Activated naive CD4-positive, alpha-beta T cell treated with anti-CD3 and anti-CD28 coated beads, Interleukin-2, amount 50 U/mL, for 16 hours (primary cell): ENCODE results near the gene ACO2.
"Not testable (repeated sequence)": the region's sequence is repeated elsewhere in the genome, so short reads cannot be mapped to it uniquely, and the experiment has no call there.

Source experiments
- DNase-seq: peaks from one replicate; pipeline ENCODE4 v3.0.0-alpha.2; 2020

The ACO2 gene

GRCh38 chr22:41468381-41469217 lies at the start of gene ACO2, which contains the start of gene PHF5A:
Gene ACO2, plus strand, starts transcription at chr22:41469117. Its CDS starts 30 bp downstream, at chr22:41469147.
Gene PHF5A, minus strand, starts transcription at chr22:41468692. Its CDS starts 39 bp downstream, at chr22:41468653.
- peak; percentile 97 for DNase-seq

GRCh38 chr22:41425660-41426365 lies 43.1 kb upstream of the ACO2 start:
- DNase-seq: no peak

DNA sequence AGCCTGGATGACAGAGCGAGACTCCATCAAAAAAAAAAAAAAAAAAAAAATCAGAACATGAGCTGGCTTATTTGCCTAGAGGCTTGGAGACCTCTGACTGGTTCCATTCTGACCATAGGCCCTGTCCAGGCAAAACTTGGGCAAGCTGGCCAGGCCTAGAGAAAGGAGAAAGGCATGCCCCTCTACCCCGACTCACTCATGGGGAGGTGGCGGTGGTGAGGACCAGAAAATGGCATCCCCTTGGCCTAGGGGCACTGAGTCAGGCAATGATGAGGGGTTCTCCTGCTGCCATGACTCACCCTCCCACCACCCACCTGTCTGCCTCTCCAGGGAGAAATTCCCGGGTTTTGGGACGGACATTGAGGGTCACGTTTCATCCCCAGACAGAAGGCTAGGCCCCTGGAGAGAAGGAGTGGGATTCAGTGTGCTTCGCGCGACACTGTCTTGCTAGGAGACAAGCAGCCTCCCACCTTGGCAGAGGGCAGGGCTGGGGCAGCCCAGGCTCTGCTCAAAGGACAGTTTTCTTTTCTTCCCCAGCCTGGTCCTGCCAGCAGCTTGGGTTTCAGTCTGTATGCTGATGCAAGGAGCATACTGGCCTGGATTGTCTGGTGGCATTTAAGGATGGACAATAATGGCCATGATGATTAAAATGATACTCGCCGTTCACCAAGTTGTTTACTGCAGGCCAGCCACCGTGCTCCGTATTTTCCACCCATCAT lies 39.5 kb upstream of the ACO2 start:
- no peak for DNase-seq

DNA sequence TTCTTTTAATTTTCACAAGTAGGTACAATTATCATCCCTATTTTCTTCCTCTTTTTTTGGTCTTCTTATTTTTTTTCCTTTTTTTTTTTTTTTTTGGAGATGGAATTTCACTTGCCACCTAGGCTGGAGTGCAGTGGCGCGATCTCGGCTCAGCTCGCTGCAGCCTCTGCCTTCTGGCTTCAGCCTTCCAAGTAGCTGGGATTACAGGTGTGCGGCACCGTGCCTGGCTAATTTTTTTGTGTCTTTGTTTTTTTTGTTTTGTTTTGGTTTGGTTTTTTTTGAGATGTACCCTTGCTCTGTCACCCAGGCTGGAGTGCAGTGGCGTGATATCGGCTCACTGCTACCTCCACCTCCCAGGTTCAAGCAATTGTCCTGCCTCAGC lies 39.0 kb upstream of the ACO2 start:
- no peak for DNase-seq

DNA sequence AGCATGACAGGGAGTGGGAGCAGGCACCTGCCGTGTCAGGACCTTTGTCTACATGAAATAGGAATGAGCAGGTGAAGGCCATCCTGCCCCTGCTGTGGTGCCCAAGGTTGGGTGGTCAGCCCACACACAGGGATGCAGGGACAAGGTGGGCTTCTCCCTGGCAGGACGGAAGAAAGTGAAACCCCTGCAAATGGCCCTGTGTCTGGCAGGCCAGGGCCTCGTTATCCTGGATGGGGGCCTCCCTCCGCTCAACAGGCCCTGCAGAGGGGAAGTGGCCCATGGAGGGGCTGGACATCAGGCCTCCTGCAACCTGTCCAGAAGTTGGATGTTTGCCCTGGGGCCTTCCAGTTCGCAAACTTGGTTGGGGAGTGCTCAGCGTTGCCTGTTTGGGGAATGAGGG lies 37.3 kb upstream of the ACO2 start:
- no peak for DNase-seq

DNA sequence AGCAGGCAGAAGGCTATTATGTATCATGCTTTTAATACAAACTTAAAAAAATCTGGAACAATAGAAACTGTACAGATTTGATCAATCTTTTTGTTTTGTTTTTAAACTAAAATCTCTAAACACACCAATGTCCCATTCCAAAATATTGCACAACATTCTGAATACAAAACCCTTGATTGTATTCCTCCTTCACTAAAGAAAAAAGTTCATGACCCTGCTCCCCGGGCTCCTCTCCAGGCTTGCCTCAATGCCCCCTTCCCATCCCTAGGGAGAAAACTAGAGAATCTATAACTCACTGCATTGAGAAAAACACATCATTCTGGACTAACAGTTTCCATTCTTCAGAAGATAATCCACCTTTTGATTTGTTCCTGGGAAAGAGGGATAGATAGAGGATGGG lies 35.4 kb upstream of the ACO2 start:
- not testable (repeated sequence) for DNase-seq

- DNase-seq: not testable (repeated sequence)
These were observed 34.4 kb upstream of the ACO2 start for GRCh38 chr22:41434361-41435003.

DNA sequence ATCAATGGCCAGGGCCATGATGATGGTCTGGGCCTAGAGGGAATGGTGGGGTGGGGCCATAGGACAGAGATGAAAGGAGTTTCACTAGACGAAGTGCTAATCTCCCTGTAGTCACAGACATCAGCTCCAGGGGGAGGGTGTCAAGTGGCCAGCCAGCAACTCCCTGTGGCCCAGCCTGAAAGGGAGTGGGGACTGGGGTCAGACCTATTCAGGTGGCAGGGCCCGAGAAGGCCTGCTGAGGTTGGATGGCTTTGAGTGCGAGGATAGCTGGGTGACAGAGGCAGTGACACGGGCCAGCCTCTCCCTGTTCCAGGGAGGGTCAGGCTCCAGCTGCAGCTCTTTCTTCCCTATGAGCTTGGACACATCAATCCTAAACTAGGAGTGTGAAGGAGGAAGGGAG lies 33.4 kb upstream of the ACO2 start:
- DNase-seq: no peak

DNA sequence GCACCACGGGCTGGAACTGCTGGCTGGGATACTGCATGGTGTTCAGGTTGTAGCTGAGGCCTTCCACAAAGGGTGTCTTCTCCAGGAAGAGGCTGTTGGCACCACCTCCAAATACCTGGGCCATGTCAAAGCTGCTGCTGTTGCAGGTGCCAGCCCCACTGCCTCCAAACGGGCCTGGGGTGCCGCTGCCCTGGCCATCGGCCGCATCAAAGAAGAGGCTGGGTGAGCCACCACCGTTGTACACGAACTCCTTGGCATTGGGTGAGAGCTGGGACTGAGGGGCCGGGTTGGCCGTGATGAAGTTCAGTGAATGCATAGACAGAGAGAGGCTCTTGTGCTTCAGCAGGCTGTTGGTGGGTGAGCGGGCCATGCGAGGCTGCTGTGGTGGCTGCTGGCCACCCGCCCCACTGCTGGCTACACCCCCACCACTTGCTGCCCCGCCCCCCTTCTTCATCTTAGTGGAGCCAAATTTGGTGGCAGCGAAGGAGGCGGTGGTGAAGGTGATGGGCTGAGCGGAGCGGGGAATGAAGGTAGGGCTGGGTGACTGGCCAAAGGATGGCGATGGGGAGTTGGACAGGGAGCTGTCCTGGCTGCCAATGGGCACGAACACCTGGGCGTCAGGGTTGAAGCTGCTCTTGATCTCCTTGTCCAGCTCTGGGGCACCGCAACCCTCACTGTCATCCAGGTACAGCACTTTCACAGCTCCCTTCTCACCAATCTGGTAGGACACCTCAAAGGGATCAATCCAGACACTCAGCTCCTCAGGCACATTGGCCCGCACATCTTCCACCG lies 32.4 kb upstream of the ACO2 start:
- DNase-seq: no peak

DNA sequence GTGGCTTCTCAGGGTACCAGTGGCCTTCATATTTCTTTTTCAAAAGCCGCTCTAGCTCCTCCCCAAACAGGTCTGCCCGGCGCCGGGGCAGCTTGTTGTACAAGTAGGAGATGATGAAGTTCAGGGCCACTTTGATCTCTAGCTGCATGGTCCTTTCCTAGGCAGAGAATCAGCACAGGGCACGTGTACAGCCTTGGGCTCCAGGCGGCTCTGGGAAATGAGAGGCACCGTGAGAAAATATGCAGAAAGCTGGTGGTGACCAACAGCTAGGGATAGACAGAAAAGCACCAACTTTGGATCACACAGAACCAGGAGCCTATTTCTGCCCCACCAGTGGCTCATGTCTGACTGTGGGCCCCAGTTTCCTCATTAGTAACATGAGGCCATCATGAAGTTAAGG lies 31.7 kb upstream of the ACO2 start:
- no peak for DNase-seq

GRCh38 chr22:41440511-41440910 lies 28.4 kb upstream of the ACO2 start:
- not testable (repeated sequence) for DNase-seq

GRCh38 chr22:41442240-41442792 lies 26.6 kb upstream of the ACO2 start:
- DNase-seq: no peak

GRCh38 chr22:41444360-41445128 lies 24.4 kb upstream of the ACO2 start:
- DNase-seq: peak; percentile 87

DNA sequence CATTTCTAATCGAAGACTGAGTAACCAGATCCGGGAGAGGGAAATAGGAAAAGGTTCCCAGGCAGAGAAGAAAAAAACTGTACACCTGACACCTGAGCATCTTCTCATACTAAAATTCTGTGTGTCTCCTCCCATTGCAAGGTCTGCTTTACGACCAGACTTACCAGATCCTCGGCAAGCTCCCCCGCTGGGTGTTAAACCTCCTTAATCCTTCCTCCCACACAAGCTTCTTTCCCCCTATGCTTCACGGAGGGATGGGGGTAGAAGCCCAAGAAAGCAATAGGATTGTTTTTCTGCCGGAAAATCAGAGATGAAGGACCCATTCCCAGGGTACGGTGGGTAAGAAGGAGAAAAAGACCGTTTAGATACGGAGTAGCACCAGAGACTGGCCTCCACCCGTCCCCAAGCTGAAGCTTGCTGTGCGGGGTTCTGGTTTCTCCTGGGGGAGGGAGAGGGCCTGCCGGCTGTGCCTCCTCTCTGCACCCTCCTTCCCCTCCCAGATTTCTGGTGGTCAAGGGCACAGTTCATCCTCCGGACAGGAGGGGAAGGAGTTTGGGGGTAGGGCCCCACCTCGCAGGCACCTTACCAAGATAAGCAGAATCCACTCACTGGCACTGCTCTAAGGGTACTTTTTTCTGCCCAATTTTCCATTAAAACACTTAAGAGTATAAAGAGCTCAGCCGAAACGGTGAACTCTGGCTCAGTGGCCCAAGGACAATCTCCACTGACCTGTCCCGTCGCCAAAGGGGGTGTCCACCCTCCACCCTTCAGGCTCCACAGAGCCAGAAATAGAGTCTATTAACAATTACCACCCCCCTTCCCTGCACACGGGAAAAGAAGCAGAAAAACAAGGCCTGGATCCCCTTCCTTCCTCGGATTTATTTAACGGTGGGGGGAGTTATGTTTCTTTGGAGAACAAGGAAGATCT lies 23.5 kb upstream of the ACO2 start:
- peak; percentile 24 for DNase-seq

GRCh38 chr22:41446057-41446501 lies 22.8 kb upstream of the ACO2 start:
- DNase-seq: no peak

DNA sequence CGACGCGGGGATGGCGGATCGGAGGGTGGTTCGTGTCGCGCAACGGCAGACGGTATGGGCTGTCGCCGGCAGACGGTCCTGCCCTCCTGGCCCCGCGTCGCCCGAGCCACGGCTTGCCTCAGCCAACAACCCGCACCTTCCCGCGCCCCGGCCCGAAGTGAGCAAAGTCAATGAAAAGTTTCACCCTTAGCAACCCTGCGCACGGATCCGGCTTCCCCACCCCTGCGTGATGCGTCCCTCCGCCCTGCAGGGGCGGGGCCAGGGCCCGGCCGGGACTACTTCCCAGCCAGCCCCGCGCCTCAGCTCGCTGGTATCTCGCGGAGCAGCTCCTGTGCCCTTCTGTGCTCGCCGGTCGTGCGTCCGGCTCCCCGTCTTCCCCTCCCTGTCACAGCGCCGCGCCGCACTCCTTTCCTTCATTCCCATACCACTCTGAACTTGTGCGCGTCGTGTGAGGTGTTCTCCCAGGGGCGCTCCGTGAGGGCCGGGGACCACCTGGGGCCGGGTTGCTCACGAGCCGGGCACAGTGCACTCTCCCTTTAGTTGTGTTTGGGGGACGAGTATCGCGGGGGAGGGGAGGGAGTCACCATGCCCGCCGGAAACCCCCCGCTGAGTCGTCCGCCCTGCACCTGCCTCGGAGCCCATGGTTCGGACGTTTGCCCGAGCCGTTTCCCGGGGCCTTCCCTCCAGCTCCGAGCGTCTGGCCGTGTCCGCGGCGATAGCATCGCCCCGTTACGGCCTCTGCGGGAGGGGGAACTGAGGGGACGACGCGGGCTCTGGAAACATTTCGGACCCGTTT lies 22.1 kb upstream of the ACO2 start, which contains the start of gene TOB2:
Gene TOB2, minus strand, starts transcription at position 163 of the 796 bp plus-strand sequence. CDS start 9,456 bp downstream, outside the sequence.
- peak; percentile 95 for DNase-seq

- DNase-seq: peak; percentile 66
These were observed 21.3 kb upstream of the ACO2 start for GRCh38 chr22:41447435-41448188.
